Measurements from ENCODE around the gene TMCC1.

The TMCC1 gene

GRCh38 chr3:129661766-129662165 is 231.7 kb downstream of the TMCC1 start:
- no peak for TF ChIP-seq ZNF8 (CRISPR knock-in tag; IDR thresholded peaks at IDR 0.05)
- TF ChIP-seq, protein P1, sequence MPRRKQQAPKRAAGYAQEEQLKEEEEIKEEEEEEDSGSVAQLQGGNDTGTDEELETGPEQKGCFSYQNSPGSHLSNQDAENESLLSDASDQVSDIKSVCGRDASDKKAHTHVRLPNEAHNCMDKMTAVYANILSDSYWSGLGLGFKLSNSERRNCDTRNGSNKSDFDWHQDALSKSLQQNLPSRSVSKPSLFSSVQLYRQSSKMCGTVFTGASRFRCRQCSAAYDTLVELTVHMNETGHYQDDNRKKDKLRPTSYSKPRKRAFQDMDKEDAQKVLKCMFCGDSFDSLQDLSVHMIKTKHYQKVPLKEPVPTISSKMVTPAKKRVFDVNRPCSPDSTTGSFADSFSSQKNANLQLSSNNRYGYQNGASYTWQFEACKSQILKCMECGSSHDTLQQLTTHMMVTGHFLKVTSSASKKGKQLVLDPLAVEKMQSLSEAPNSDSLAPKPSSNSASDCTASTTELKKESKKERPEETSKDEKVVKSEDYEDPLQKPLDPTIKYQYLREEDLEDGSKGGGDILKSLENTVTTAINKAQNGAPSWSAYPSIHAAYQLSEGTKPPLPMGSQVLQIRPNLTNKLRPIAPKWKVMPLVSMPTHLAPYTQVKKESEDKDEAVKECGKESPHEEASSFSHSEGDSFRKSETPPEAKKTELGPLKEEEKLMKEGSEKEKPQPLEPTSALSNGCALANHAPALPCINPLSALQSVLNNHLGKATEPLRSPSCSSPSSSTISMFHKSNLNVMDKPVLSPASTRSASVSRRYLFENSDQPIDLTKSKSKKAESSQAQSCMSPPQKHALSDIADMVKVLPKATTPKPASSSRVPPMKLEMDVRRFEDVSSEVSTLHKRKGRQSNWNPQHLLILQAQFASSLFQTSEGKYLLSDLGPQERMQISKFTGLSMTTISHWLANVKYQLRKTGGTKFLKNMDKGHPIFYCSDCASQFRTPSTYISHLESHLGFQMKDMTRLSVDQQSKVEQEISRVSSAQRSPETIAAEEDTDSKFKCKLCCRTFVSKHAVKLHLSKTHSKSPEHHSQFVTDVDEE (CRISPR knock-in tag; IDR thresholded peaks at IDR 0.05), result no peak
- TF ChIP-seq TOX (CRISPR knock-in tag; IDR thresholded peaks at IDR 0.05; ENCODE audit: borderline replicate concordance), result no peak
- TF ChIP-seq OSR1 (CRISPR knock-in tag; IDR thresholded peaks at IDR 0.05), result no peak
- no peak for TF ChIP-seq ZFP30 (CRISPR knock-in tag; IDR thresholded peaks at IDR 0.05)
- no peak for TF ChIP-seq ESRRG (CRISPR knock-in tag; IDR thresholded peaks at IDR 0.05)
- TF ChIP-seq CSDC2 (CRISPR knock-in tag; IDR thresholded peaks at IDR 0.05), result no peak
- TF ChIP-seq, protein P2, sequence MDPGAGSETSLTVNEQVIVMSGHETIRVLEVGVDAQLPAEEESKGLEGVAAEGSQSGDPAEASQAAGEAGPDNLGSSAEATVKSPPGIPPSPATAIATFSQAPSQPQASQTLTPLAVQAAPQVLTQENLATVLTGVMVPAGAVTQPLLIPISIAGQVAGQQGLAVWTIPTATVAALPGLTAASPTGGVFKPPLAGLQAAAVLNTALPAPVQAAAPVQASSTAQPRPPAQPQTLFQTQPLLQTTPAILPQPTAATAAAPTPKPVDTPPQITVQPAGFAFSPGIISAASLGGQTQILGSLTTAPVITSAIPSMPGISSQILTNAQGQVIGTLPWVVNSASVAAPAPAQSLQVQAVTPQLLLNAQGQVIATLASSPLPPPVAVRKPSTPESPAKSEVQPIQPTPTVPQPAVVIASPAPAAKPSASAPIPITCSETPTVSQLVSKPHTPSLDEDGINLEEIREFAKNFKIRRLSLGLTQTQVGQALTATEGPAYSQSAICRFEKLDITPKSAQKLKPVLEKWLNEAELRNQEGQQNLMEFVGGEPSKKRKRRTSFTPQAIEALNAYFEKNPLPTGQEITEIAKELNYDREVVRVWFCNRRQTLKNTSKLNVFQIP (CRISPR knock-in tag; IDR thresholded peaks at IDR 0.05; ENCODE audit: borderline replicate concordance, low read depth), result no peak
- no peak for TF ChIP-seq ISL1 (CRISPR knock-in tag; IDR thresholded peaks at IDR 0.05)
- no peak for TF ChIP-seq ZNF565 (CRISPR knock-in tag; conservative IDR thresholded peaks at IDR 0.05; ENCODE audit: low read depth)
- TF ChIP-seq BACH2 (CRISPR knock-in tag; IDR thresholded peaks at IDR 0.05; ENCODE audit: borderline replicate concordance), result no peak
- TF ChIP-seq ARNTL (CRISPR knock-in tag; IDR thresholded peaks at IDR 0.05; ENCODE audit: borderline replicate concordance, low read depth), result no peak
- no peak for TF ChIP-seq CSRNP3 (CRISPR knock-in tag; IDR thresholded peaks at IDR 0.05)
- no peak for TF ChIP-seq GLIS3 (CRISPR knock-in tag; IDR thresholded peaks at IDR 0.05)
- no peak for TF ChIP-seq SNAI2 (CRISPR knock-in tag; IDR thresholded peaks at IDR 0.05)
- ATAC-seq, result no peak

DNA sequence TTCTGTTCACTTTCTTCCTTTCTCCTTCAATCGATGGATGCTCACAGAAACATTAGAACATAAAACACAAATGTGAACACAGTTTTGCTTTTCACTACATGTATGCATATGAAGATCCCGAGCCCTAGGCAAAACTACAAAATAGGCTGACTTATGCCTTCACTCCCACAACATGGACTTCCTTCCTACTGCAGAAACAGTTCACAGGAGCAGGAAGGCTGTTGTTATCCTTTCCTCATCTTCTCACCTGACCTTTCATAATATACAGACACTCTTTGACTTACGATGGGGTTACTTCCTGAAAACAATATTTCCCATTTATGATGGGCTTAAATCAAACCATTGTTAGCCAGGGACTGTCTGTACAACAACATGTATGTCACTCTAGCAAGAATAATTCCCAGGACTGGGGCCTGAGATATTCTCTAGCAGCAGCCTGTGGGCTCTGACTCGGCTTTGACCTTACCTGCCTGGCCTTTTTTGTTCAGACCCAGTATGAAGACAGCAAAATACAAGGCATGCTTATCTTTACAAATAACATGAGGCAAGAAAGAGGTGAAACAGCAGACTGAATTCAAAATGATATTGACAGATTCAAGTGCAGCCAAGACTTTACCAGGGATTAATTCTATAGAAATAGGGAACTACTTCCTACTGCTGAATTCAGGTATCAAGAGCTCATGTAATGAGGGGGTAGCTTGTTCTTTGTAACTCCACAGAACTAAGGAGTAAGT is 235.2 kb downstream of the TMCC1 start:
- TF ChIP-seq RARB (CRISPR knock-in tag; IDR thresholded peaks at IDR 0.05) (no peak), CSRNP3 (CRISPR knock-in tag; IDR thresholded peaks at IDR 0.05) (no peak), CSDC2 (CRISPR knock-in tag; IDR thresholded peaks at IDR 0.05) (no peak), ZFP30 (CRISPR knock-in tag; IDR thresholded peaks at IDR 0.05) (no peak), ESRRG (CRISPR knock-in tag; IDR thresholded peaks at IDR 0.05) (no peak), ISL1 (CRISPR knock-in tag; IDR thresholded peaks at IDR 0.05) (no peak), GLIS3 (CRISPR knock-in tag; IDR thresholded peaks at IDR 0.05) (no peak), ZFP3 (CRISPR knock-in tag; IDR thresholded peaks at IDR 0.05) (no peak), OSR1 (CRISPR knock-in tag; IDR thresholded peaks at IDR 0.05) (no peak), PATZ1 (CRISPR knock-in tag; IDR thresholded peaks at IDR 0.05; ENCODE audit: borderline replicate concordance) (no peak), ZNF565 (CRISPR knock-in tag; conservative IDR thresholded peaks at IDR 0.05; ENCODE audit: low read depth) (no peak)
- TF ChIP-seq, protein P3, sequence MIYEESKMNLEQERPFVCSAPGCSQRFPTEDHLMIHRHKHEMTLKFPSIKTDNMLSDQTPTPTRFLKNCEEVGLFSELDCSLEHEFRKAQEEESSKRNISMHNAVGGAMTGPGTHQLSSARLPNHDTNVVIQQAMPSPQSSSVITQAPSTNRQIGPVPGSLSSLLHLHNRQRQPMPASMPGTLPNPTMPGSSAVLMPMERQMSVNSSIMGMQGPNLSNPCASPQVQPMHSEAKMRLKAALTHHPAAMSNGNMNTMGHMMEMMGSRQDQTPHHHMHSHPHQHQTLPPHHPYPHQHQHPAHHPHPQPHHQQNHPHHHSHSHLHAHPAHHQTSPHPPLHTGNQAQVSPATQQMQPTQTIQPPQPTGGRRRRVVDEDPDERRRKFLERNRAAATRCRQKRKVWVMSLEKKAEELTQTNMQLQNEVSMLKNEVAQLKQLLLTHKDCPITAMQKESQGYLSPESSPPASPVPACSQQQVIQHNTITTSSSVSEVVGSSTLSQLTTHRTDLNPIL (CRISPR knock-in tag; IDR thresholded peaks at IDR 0.05; ENCODE audit: low read depth), result no peak
- ATAC-seq, result no peak
